Type B pancreatic cell (in vitro differentiated cells): Measurements from ENCODE around the gene MGA. TPM values are rescaled to one million over a fixed set of nuclear protein-coding genes. Genes with fewer than 3 reads are reported as not detected.
"Not testable (repeated sequence)": the region's sequence is repeated elsewhere in the genome, so short reads cannot be mapped to it uniquely, and the experiment has no call there.

Experiments used
- DNase-seq: peaks from one replicate; pipeline ENCODE4 v3.0.0; 2021; ENCODE audit warnings: mixed read lengths; ENCODE audit not compliant: unreplicated experiment; ENCODE audit errors: extremely low spot score
- H3K27ac Mint-ChIP-seq: 2 replicates; pipeline ENCODE4 v1.8.0; 2021; ENCODE audit warnings: mild to moderate bottlenecking, mixed read lengths
- H3K27me3 Mint-ChIP-seq: 2 replicates; pipeline ENCODE4 v1.8.0; 2021; ENCODE audit warnings: mixed read lengths
- H3K36me3 Mint-ChIP-seq: 2 replicates; pipeline ENCODE4 v1.8.0; 2021; ENCODE audit warnings: mixed read lengths
- H3K4me1 Mint-ChIP-seq: one replicate; pipeline ENCODE4 v1.8.0; 2021; ENCODE audit warnings: mixed read lengths; ENCODE audit not compliant: unreplicated experiment
- H3K4me3 Mint-ChIP-seq: 2 replicates; pipeline ENCODE4 v1.8.0; 2021; ENCODE audit warnings: mild to moderate bottlenecking, mixed read lengths
- H3K9me3 Mint-ChIP-seq: 2 replicates; pipeline ENCODE4 v1.8.0; 2021; ENCODE audit warnings: mixed read lengths
- CTCF ChIP-seq: fragments of 200-600 bp; sonication (generic); conservative IDR thresholded peaks from 2 replicates; pipeline ENCODE4 v1.5.0; 2021; ENCODE audit warnings: antibody characterized with exemption, mild to moderate bottlenecking
- total RNA-seq: library from RNA; stranded (reverse); gene quantifications from 2 replicates; pipeline ENCODE4 v1.2.1, GENCODE V29; 2021; ENCODE audit warnings: low replicate concordance

The MGA gene
- total RNA-seq, 1 donor from 2014 or later = 54.9 TPM

GRCh38 chr15:41713047-41713446 lies 52.8 kb downstream of the MGA start:
- no peak for TF ChIP-seq CTCF
- Mint-ChIP-seq H3K4me1 (no peaks in the 10 kb centered on the region), H3K27me3 (no peaks in the 10 kb centered on the region), H3K9me3 (no peaks in the 10 kb centered on the region), H3K27ac (no peak overlapping the region), H3K36me3 (peaks cover 14% of the 10 kb centered on the region), H3K4me3 (no peak overlapping the region)
- no peak for DNase-seq

DNA sequence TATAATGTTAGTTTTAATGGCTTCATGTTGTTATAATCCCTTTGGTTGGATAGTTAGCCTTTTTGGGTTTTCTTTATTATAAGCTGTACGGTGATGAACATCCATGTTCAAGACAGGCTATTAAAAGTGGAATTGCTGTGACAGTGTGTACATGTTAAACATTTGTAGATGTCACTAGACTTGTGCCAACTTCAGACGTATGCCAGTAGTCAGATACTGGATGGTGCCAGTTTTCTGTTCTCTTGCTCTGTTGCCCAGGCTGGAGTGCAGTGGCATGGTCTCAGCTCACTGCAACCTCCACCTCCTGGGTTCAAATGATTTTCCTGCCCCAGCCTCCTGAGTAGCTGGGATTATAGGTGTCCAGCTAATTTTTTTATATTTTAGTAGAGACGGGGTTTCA lies 54.1 kb downstream of the MGA start:
- Mint-ChIP-seq H3K27me3 (no peaks in the 10 kb centered on the region), H3K36me3 (peaks cover 14% of the 10 kb centered on the region), H3K9me3 (no peaks in the 10 kb centered on the region), H3K4me3 (no peak overlapping the region), H3K4me1 (no peaks in the 10 kb centered on the region), H3K27ac (no peak overlapping the region)
- DNase-seq = no peak
- TF ChIP-seq CTCF = no peak

- no peak for TF ChIP-seq CTCF
- H3K27me3 Mint-ChIP-seq = no peaks in the 10 kb centered on the region
These were observed 56.7 kb downstream of the MGA start for GRCh38 chr15:41716864-41717263.

GRCh38 chr15:41727143-41727542 lies 66.9 kb downstream of the MGA start:
- Mint-ChIP-seq H3K27me3 (no peaks in the 10 kb centered on the region), H3K4me3 (no peak overlapping the region), H3K36me3 (peaks cover 16% of the 10 kb centered on the region), H3K9me3 (no peaks in the 10 kb centered on the region), H3K4me1 (no peaks in the 10 kb centered on the region), H3K27ac (no peak overlapping the region)
- TF ChIP-seq CTCF = no peak
- DNase-seq = no peak

More at GRCh38 chr15:41716864-41717263, 56.7 kb downstream of the MGA start:
- H3K4me1 Mint-ChIP-seq = no peaks in the 10 kb centered on the region
- H3K4me3 Mint-ChIP-seq = no peak overlapping the region
- DNase-seq = no peak
- H3K36me3 Mint-ChIP-seq = peaks cover 4% of the 10 kb centered on the region
- no peaks in the 10 kb centered on the region for H3K9me3 Mint-ChIP-seq
- H3K27ac Mint-ChIP-seq = no peak overlapping the region

GRCh38 chr15:41728061-41728460 lies 67.9 kb downstream of the MGA start:
- peaks cover 16% of the 10 kb centered on the region for H3K36me3 Mint-ChIP-seq

GRCh38 chr15:41730543-41730942 lies 70.3 kb downstream of the MGA start:
- no peaks in the 10 kb centered on the region for H3K27me3 Mint-ChIP-seq
- H3K27ac Mint-ChIP-seq = no peak overlapping the region
- H3K4me1 Mint-ChIP-seq = no peaks in the 10 kb centered on the region
- TF ChIP-seq CTCF = no peak
- DNase-seq = no peak
- H3K36me3 Mint-ChIP-seq = peaks cover 29% of the 10 kb centered on the region
- no peak overlapping the region for H3K4me3 Mint-ChIP-seq
- no peaks in the 10 kb centered on the region for H3K9me3 Mint-ChIP-seq

More at GRCh38 chr15:41728061-41728460, 67.9 kb downstream of the MGA start:
- not testable (repeated sequence) for H3K9me3 Mint-ChIP-seq, H3K4me3 Mint-ChIP-seq, H3K27me3 Mint-ChIP-seq, DNase-seq, H3K4me1 Mint-ChIP-seq, H3K27ac Mint-ChIP-seq
